ENCODE data around the gene ZNF32.

The ZNF32 gene

GRCh38 chr10:43648398-43649184 is at the start of gene ZNF32:
Gene ZNF32 (minus strand): TSS chr10:43648881. CDS start chr10:43646133, 2,748 bp downstream.
- peak; percentile 90 for DNase-seq

DNA sequence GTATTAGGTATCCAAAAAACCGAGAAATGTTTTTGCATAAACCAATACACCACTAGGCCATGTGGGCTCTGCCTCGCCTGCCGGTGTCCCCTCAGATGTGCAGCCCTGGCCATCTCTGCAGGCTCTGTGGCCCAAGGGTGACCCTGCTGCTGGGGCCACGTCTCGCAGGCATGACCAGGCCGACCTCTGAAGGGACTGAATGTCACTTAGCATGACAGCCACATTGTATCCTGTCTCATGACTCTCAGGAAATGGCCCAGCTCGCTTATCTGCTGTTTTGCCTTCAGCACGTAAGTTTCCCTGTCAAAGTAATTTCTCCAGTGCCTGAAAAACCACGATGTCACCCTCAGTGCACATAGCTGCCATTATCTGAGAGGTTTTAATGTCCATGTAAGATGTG is 49.5 kb upstream of the ZNF32 start:
- no peak for DNase-seq

- no peak for DNase-seq
These were observed 48.3 kb upstream of the ZNF32 start for GRCh38 chr10:43696909-43697483.

DNA sequence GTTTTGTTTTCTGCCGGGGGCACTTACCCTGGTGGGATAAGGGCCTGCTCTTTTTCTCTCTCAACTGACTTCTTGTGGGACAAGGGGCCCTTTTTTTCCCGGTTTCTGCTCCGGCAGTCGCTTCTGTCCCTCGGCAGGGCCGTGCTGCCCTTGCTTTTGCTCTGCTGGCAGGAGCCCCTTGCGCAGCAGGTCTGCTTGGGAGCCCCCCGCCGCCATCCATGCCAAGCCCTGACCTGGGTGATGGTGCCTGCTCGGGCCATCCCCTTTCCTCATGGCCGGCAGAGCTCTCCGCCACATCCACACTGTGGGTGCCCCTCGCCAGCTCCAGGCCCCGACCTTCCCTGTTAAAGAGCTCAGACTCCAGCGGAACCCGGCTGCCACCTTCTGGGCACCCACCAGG is 47.0 kb upstream of the ZNF32 start:
- DNase-seq: no peak

- DNase-seq: no peak
These were observed 46.6 kb upstream of the ZNF32 start for GRCh38 chr10:43695321-43695720.

DNA sequence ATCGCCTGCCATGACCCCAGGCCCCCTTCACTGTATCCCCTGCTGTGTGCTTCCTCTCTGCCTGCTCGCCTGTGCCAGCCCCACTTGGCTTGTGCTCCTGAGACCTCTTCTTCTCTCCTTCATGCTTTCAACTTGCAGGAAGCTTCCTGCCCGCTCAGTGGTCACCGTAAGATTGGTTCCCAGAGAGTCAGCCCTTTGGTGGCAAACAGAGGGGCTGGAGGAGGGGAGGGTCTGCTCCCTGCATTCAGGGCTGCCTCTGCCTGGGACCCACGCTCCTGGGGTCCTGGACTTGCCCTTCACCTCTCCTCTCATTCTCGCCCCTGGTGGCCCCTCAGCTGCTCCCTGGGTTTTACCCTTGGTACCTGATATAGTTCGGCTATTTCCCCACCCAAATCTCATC is 45.8 kb upstream of the ZNF32 start:
- DNase-seq: no peak

GRCh38 chr10:43693602-43694001 is 44.9 kb upstream of the ZNF32 start:
- no peak for DNase-seq

DNA sequence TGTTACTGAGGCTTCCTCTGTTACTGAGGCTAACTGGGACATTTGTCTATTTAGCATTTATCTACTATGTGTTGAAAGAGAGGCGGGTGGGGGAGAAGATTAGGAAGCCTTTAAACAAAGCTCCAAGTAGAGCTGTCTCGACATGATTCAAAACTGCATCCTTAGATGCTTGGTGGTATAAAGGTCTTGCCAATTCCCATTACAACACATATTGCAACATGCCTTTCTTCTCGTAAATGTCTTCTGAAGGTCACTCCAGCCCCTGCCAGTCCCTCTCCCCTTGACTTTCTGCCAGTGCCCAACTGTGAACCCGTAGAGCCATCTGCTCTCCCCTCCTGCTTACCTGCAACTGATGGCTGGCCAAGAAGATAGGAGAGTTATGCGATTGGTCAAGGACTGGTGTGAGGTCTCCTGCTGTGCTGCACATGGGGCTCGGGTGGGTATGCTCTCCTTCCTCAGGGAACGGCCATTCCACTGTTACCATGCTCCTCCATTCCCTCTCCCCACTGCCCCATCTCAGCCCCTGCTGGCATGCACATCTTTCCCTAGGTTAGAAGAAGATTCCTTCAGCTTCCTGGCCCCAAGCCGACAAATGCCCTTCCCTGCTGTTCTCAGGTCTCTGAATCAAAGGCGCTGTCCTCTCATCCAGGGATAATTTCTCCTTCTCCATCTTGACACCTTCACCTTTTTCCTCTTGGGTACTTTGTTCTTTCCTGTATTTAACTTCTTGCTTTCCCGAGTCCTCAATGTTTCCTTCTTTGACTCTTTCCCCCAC is 43.6 kb upstream of the ZNF32 start:
- no peak for DNase-seq

- no peak for DNase-seq
These were observed 42.8 kb upstream of the ZNF32 start for GRCh38 chr10:43691485-43691884.

GRCh38 chr10:43689955-43690771 is 41.5 kb upstream of the ZNF32 start:
- DNase-seq: peak; percentile 93

DNA sequence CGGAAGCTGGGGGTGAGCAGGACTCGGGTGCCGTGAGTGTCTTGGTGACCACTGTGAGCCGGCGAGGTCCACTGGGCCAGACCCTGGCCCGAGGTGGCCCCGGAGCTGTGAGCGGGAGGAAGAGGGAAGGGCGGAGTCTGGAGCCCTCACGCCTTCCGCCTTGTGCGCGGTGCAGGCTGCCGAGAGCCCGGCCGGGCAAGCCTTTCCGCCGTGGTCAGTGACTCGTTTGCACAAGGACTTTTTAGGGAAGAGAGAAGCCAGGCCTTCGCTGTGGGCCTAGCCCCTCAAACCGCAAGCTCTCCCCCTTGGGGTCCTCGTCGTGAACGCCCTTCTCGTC is 40.9 kb upstream of the ZNF32 start:
- peak; percentile 68 for DNase-seq

DNA sequence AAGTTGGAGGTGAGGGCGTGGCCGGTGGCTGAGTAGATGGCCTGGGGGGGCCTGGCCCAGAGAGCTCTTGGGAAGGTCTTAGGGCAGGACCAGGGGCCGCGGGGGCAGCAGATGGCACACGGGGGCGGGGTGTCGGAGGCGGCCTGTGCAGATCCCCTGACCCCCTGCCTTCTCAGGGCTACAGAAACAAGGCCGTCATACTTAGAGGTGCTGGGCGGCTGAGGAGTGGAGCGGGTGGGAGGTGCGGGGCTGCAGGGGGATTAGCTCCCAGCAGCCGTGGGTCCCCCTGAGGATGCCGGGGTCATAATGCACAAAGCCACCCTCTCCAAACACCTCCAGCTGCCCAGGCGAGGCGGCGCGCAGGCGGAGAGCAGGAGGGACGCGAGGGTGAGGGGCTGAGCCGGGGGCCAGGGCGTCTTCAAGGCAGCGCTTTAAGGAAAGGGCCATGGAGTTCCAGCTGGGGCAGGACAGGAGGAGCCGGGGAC is 40.4 kb upstream of the ZNF32 start:
- no peak for DNase-seq

GRCh38 chr10:43688348-43688892 is 39.7 kb upstream of the ZNF32 start:
- no peak for DNase-seq

GRCh38 chr10:43687373-43687772 is 38.7 kb upstream of the ZNF32 start:
- DNase-seq: no peak

- no peak for DNase-seq
These were observed 37.7 kb upstream of the ZNF32 start for GRCh38 chr10:43686414-43686813.

DNA sequence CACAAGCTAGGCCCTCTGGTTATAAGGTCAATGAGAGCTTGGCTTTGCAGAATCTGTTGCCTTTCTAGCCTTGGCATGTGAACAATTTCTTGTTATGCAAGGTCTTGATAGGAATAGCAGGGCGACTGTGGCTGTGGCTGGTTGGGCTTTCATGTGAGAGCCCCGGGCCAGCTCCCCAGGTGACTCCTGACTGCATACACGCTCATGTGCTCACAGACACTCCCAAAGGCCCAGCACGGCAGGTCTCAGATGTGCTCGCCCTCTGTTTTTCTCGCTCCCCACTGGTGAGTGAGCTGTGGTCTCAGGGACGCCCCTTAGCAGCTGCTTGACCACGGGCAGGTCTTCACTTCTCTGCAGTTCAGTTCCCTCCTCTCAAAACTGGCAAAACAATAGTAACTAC is 37.1 kb upstream of the ZNF32 start:
- no peak for DNase-seq

DNA sequence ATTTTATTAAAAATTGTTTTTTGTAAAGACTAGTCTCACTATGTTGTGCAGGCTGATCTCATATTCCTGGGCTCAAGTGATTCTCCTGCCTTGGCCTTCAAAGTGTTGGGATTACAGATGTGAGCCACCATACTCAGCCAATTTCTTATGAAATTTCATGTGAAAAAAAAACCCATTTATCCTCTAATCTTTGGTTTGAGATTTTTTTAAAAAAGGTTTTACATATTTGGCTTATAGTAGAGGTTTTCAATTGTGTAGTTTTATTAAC is 35.5 kb upstream of the ZNF32 start:
- DNase-seq: no peak

- DNase-seq: no peak
These were observed 35.0 kb upstream of the ZNF32 start for GRCh38 chr10:43683451-43684291.

DNA sequence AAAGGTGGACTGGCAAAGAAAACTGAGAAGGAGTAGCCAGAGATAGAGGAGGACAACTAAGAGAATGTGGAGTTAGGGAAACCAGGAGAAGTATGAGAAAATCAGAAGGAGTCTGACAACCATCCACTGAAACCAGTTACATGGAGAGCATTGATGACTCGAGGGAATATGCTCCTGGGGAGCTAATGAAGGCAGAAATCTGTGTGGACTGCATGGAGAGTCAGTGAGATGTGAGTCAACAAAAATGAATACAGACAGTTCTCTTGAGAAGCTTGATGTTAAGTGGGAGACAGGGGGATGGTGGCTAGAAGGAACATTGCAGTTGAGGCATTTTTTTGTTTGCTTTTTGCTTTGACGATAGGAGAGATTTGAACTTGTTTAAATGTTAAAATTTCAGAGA is 34.3 kb upstream of the ZNF32 start:
- no peak for DNase-seq

DNA sequence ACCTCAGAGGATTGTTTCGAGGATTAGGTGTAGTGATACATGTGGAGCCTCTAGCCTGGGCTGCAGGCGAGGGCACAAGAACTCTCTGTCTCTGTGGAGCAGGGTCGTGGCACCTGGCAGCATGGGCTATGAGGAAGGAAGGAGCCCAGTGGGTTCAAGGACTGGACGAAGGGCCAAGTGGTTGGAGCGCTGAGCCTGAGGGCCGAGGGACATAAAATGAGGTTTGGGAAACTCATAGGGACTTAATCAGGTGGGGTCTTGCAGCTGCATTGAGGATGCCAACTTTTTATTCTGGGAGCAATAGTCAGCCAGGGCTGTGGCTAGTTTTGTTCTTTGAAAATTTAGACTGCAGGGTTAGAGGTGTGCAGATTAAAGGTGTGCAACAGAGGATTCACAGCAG is 33.0 kb upstream of the ZNF32 start:
- DNase-seq: no peak

DNA sequence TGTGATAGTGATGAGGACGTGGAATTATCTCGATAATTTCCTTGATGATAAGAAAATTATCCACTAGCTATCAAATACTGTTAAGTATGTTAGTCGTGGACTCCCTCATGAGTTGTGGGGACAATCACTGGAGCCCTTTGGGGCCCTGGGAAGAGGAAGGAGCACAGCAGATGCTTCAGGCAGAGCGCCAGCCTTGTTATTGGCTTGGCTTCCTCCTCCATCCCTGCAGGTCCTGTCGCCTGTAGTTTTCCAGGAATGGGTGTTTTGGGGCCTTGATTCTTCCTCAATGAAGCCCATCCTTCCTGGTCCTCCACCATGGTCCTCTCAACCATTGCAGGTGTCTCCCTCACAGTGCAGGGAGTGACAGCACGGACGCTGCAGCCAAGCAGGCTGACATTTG is 32.5 kb upstream of the ZNF32 start:
- DNase-seq: no peak

- no peak for DNase-seq
These were observed 31.4 kb upstream of the ZNF32 start for GRCh38 chr10:43680035-43680434.
